Body of pancreas (tissue), 4 donors: ENCODE measurements around the gene CXorf65.

ENCODE experiments used
- CTCF ChIP-seq, 7 experiments: fragments of 450-650 bp in 4 of 7; fragments of 200-600 bp in 3 of 7; sonication (generic) in 3 of 7; IDR thresholded peaks; one replicate each; pipeline ENCODE4 v1.5.1; 2016 to 2019; ENCODE audit warnings: antibody characterized with exemption in 7 of 7
- POLR2A ChIP-seq, 3 donors: fragments of 450-650 bp; IDR thresholded peaks; one replicate each; pipeline ENCODE4 v1.6.1; 2016; ENCODE audit warnings: antibody characterized with exemption in 3 of 3, mild to moderate bottlenecking in 2 of 3

- TF ChIP-seq CTCF (IDR thresholded peaks at IDR 0.05) (no peak), POLR2A (IDR thresholded peaks at IDR 0.05) (no peak)
Measured at GRCh38 chrX:71056867-71057266, 49.7 kb downstream of the CXorf65 start.
